Fibroblast of the aortic adventitia (primary cell): ENCODE data around the gene LMCD1. TPM values are rescaled to one million over a fixed set of nuclear protein-coding genes. Genes with fewer than 3 reads are reported as not detected.

Experiments used
- DNase-seq: peaks from one replicate; pipeline ENCODE4 v3.0.0-alpha.2; 2010; ENCODE audit warnings: low read depth
- H3K4me3 ChIP-seq: 2 replicates; pipeline ENCODE4 v1.5.1; 2011; ENCODE audit warnings: low read depth, mild to moderate bottlenecking, control low read depth, low read length, moderate library complexity
- CTCF ChIP-seq: IDR thresholded peaks from 2 replicates; pipeline ENCODE4 v1.5.1; 2011; ENCODE audit warnings: mild to moderate bottlenecking, low read length, control low read depth, inconsistent platforms; ENCODE audit not compliant: insufficient read depth
- total RNA-seq: library from RNA; depleted of rRNA; stranded (reverse); fragments of >200 nt; gene quantifications from 2 replicates; pipeline ENCODE4 v1.2.3, GENCODE V29; 2012; ENCODE audit warnings: low replicate concordance

The LMCD1 gene
- total RNA-seq, 1 donor, result 22.4 TPM

GRCh38 chr3:8519774-8520448, 18.3 kb downstream of the LMCD1 start:
- no peak for DNase-seq
- H3K4me3 ChIP-seq, result no peak overlapping the region
- no peak for TF ChIP-seq CTCF

GRCh38 chr3:8520816-8521403, 19.3 kb downstream of the LMCD1 start:
- H3K4me3 ChIP-seq, result no peak overlapping the region
- no peak for DNase-seq
- TF ChIP-seq CTCF, result no peak

- TF ChIP-seq CTCF, result no peak
- DNase-seq, result no peak
These were observed 21.4 kb downstream of the LMCD1 start for GRCh38 chr3:8523041-8523440.

GRCh38 chr3:8524249-8524648, 22.6 kb downstream of the LMCD1 start:
- H3K4me3 ChIP-seq, result no peak overlapping the region
- no peak for DNase-seq
- TF ChIP-seq CTCF, result no peak

More at GRCh38 chr3:8523041-8523440, 21.4 kb downstream of the LMCD1 start:
- no peak overlapping the region for H3K4me3 ChIP-seq

- H3K4me3 ChIP-seq, result no peak overlapping the region
- no peak for DNase-seq
- TF ChIP-seq CTCF, result no peak
These were observed 23.2 kb downstream of the LMCD1 start for GRCh38 chr3:8524656-8525399.

- H3K4me3 ChIP-seq, result no peak overlapping the region
- DNase-seq, result no peak
- TF ChIP-seq CTCF, result no peak
These were observed 24.3 kb downstream of the LMCD1 start for GRCh38 chr3:8525893-8526292.
